Osteoblast (primary cell): ENCODE measurements around the gene SLX9. TPM values are rescaled to one million over a fixed set of nuclear protein-coding genes. Genes with fewer than 3 reads are reported as not detected.

Experiments used
- DNase-seq: peaks from one replicate; pipeline ENCODE4 v3.0.0; 2011; ENCODE audit warnings: low spot score, mixed read lengths; ENCODE audit not compliant: insufficient read length; ENCODE audit errors: missing footprints
- H2AFZ ChIP-seq: 2 replicates; pipeline ENCODE4 v1.6.0; 2011; ENCODE audit warnings: mild to moderate bottlenecking, low read length
- H3K27ac ChIP-seq: 2 replicates; pipeline ENCODE4 v1.5.1; 2011; ENCODE audit warnings: mild to moderate bottlenecking, low read depth, low read length, moderate library complexity
- H3K27me3 ChIP-seq: 2 replicates; pipeline ENCODE4 v1.6.0; 2012; ENCODE audit warnings: mild to moderate bottlenecking, control low read depth, inconsistent platforms, low read length, moderate library complexity; ENCODE audit not compliant: insufficient read depth
- H3K36me3 ChIP-seq: 2 replicates; pipeline ENCODE4 v1.5.1; 2011; ENCODE audit warnings: mild to moderate bottlenecking, low read length, control low read depth, moderate library complexity; ENCODE audit not compliant: insufficient read depth
- H3K4me1 ChIP-seq: 2 replicates; pipeline ENCODE4 v1.5.1; 2011; ENCODE audit warnings: mild to moderate bottlenecking, low read length, control low read depth, moderate library complexity; ENCODE audit not compliant: insufficient read depth
- H3K4me2 ChIP-seq: 2 replicates; pipeline ENCODE4 v1.6.0; 2011; ENCODE audit warnings: mild to moderate bottlenecking, low read length; ENCODE audit not compliant: insufficient read depth
- H3K4me3 ChIP-seq: fragments of 200-600 bp; sonication (generic); 3 replicates; pipeline ENCODE4 v1.5.1; 2012; ENCODE audit warnings: mild to moderate bottlenecking, low read length, inconsistent platforms; ENCODE audit not compliant: insufficient read depth
- H3K79me2 ChIP-seq: 2 replicates; pipeline ENCODE4 v1.6.0; 2012; ENCODE audit warnings: mild to moderate bottlenecking, low read length, control low read depth, inconsistent platforms; ENCODE audit not compliant: insufficient read depth
- H3K9me3 ChIP-seq: 2 replicates; pipeline ENCODE4 v1.5.1; 2011; ENCODE audit warnings: low read depth, low read length, control low read depth
- H4K20me1 ChIP-seq: 2 replicates; pipeline ENCODE4 v1.6.0; 2012; ENCODE audit warnings: mild to moderate bottlenecking, low read length, control low read depth; ENCODE audit not compliant: insufficient read depth
- total RNA-seq: library from RNA; depleted of rRNA; stranded (reverse); fragments of >200 nt; gene quantifications from 2 replicates; pipeline ENCODE4 v1.2.3, GENCODE V29; 2012
- TF ChIP-seq, protein P1 (sequence below): IDR thresholded peaks from 2 replicates; pipeline ENCODE4 v1.5.1; 2011; ENCODE audit warnings: mild to moderate bottlenecking, low read depth, low read length, moderate library complexity; ENCODE audit errors: extremely low read depth

SLX9 gene
- total RNA-seq, 1 donor = 9.4 TPM

- Histone ChIP-seq H3K27ac (no peak overlapping the region), H3K27me3 (no peaks in the 10 kb centered on the region), H3K9me3 (no peaks in the 10 kb centered on the region), H2AFZ (no peak overlapping the region), H3K79me2 (peaks cover 6% of the 10 kb centered on the region), H4K20me1 (peaks cover 11% of the 10 kb centered on the region), H3K4me3 (no peak overlapping the region), H3K36me3 (peaks cover 10% of the 10 kb centered on the region), H3K4me1 (peaks cover 13% of the 10 kb centered on the region), H3K4me2 (no peak overlapping the region)
- TF ChIP-seq, protein P1, sequence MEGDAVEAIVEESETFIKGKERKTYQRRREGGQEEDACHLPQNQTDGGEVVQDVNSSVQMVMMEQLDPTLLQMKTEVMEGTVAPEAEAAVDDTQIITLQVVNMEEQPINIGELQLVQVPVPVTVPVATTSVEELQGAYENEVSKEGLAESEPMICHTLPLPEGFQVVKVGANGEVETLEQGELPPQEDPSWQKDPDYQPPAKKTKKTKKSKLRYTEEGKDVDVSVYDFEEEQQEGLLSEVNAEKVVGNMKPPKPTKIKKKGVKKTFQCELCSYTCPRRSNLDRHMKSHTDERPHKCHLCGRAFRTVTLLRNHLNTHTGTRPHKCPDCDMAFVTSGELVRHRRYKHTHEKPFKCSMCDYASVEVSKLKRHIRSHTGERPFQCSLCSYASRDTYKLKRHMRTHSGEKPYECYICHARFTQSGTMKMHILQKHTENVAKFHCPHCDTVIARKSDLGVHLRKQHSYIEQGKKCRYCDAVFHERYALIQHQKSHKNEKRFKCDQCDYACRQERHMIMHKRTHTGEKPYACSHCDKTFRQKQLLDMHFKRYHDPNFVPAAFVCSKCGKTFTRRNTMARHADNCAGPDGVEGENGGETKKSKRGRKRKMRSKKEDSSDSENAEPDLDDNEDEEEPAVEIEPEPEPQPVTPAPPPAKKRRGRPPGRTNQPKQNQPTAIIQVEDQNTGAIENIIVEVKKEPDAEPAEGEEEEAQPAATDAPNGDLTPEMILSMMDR = no peak
- DNase-seq = peak; percentile 61
Measured at GRCh38 chr21:44970766-44971671, 31.2 kb downstream of the SLX9 start.

DNA sequence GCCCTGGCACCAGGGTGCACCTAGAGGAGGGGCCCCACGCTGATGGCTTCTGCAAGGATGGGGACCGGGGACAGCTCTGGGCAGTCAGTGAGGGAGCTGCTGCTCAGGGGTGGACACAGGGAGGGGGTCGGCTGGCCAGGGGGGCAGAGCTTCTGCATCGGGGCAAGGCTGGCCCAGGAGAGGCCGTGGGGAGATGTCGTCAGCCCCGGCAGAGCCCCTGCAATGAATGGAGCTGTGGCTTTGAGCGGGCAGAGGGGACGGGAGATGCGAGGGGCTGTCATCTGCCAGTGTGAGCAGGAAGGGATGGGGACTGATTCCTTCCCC is 31.8 kb downstream of the SLX9 start:
- no peaks in the 10 kb centered on the region for H3K9me3 ChIP-seq
- H3K27ac ChIP-seq = no peak overlapping the region
- peaks cover 10% of the 10 kb centered on the region for H3K4me1 ChIP-seq
- peaks cover 1% of the 10 kb centered on the region for H3K79me2 ChIP-seq
- H2AFZ ChIP-seq = no peak overlapping the region
- H4K20me1 ChIP-seq = peaks cover 7% of the 10 kb centered on the region
- H3K4me3 ChIP-seq = no peak overlapping the region
- H3K36me3 ChIP-seq = peaks cover 10% of the 10 kb centered on the region
- TF ChIP-seq, protein P1 = no peak
- DNase-seq = no peak
- H3K4me2 ChIP-seq = no peak overlapping the region
- no peaks in the 10 kb centered on the region for H3K27me3 ChIP-seq

GRCh38 chr21:44972301-44972814 is 32.5 kb downstream of the SLX9 start:
- no peaks in the 10 kb centered on the region for H3K27me3 ChIP-seq
- H3K9me3 ChIP-seq = no peaks in the 10 kb centered on the region
- H3K4me3 ChIP-seq = no peak overlapping the region
- TF ChIP-seq, protein P1 = no peak
- peaks cover 8% of the 10 kb centered on the region for H3K36me3 ChIP-seq
- no peak overlapping the region for H2AFZ ChIP-seq
- no peak overlapping the region for H3K27ac ChIP-seq
- peak; percentile 46 for DNase-seq
- H3K4me2 ChIP-seq = no peak overlapping the region
- peaks cover 6% of the 10 kb centered on the region for H4K20me1 ChIP-seq
- peaks cover 9% of the 10 kb centered on the region for H3K4me1 ChIP-seq
- H3K79me2 ChIP-seq = no peaks in the 10 kb centered on the region

DNA sequence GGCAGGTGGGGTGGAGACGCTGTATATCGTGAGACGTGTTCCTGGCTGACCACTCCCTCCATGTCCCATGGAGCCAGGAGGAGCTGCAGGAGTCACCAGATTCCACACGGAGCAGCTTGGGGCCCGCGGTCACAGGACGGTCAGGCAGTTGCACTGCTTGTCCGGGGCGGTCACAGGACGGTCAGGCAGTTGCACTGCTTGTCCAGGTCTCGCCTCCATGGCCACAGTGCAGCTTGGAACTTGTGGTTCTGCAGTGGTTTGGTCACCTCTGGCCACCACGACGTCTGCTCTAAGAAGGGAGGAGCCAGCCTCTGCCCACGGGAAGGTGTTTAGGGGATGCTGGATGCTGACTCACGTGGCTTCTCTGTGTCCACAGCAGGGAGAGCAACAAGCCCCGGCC is 33.0 kb downstream of the SLX9 start:
- no peak overlapping the region for H2AFZ ChIP-seq
- TF ChIP-seq, protein P1 = no peak
- no peak overlapping the region for H3K27ac ChIP-seq
- H3K27me3 ChIP-seq = no peaks in the 10 kb centered on the region
- no peaks in the 10 kb centered on the region for H3K79me2 ChIP-seq
- no peak overlapping the region for H3K4me2 ChIP-seq
- H3K4me3 ChIP-seq = no peak overlapping the region
- peaks cover 9% of the 10 kb centered on the region for H3K4me1 ChIP-seq
- DNase-seq = peak; percentile 57
- peaks cover 8% of the 10 kb centered on the region for H3K36me3 ChIP-seq
- H3K9me3 ChIP-seq = no peaks in the 10 kb centered on the region
- peaks cover 6% of the 10 kb centered on the region for H4K20me1 ChIP-seq
